ENCODE data around the gene ALG1L2.
"Not testable (repeated sequence)": the region's sequence is repeated elsewhere in the genome, so short reads cannot be mapped to it uniquely, and the experiment has no call there.

The ALG1L2 gene

GRCh38 chr3:130125406-130125805 lies 43.8 kb downstream of the ALG1L2 start:
- ATAC-seq: not testable (repeated sequence)

- not testable (repeated sequence) for ATAC-seq
Observed at GRCh38 chr3:130136337-130136736, 54.7 kb downstream of the ALG1L2 start.

DNA sequence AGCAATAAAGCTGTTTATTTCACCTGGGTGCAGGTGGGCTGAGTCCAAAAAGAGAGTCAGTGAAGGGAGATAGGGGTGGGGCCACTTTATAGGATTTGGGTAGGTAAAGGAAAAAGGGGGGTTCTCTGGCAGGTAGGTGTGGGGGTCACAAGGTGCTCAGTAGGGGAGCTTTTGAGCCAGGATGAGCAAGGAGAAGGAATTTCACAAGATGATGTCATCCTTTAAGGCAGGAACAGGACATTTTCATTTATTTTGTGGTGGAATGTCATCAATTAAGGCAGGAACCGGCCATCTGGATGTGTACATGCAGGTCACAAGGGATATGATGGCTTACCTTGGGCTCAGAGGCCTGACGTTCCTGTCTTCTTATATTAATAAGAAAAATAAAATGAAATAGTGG lies 56.1 kb downstream of the ALG1L2 start:
- ATAC-seq: not testable (repeated sequence)

- ATAC-seq: not testable (repeated sequence)
Observed at GRCh38 chr3:130138992-130139391, 57.4 kb downstream of the ALG1L2 start.

- ATAC-seq: not testable (repeated sequence)
Observed at GRCh38 chr3:130140756-130141155, 59.1 kb downstream of the ALG1L2 start.

GRCh38 chr3:130143648-130144327 lies 62.2 kb downstream of the ALG1L2 start:
- ATAC-seq: not testable (repeated sequence)

DNA sequence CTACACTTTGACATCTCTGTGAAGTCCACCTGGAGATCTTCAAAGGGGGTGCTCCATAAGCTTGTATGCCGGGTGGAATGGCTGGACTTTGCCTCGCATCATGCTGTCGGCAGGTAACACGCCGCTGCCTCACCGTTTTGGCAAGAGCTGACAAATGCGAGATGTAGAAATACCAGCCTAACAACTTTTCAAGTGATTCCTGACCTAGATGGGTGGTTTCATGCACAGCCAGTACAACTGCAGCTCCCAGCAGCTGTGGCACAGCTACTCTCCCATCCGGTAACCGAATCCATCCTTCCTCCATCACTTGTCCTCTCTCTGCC lies 62.7 kb downstream of the ALG1L2 start:
- not testable (repeated sequence) for ATAC-seq

DNA sequence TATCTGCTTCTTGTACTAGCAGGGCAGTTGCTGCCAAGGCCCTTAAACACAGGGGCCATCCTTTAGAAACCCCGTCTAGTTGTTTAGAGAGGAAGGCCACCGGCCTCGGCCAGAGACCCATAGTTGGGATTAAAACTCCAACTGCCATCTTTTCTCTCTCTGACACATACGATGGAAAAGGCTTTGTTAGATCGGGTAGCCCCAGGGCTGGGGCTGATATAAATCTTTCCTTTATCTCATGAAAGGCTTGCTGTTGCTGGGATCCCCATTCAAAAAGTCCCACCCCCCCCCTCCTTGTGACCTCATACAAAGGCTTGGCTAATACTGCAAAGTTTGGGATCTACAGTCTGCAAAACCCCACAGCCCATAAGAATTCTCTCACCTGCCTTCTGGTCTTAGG lies 63.8 kb downstream of the ALG1L2 start:
- ATAC-seq: not testable (repeated sequence)

DNA sequence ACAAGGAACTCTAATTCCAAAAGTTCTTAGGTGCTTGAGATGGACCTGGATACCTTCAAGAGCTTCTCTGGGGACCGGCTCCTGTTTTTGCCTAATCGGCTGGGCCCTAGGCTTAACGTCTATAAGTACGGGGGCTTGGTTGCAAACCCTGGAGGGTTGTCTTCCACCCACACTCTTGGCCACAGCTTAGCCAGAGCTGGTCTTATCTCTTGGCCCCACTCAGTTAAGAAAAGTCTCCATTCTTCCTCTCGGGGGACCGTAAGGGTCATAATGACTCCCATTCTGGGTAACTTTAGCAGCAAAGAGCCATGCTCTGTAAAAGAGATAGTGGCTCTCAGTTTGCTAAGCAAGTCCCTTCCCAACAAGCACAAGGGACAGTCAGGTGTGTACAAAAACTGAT lies 64.8 kb downstream of the ALG1L2 start:
- not testable (repeated sequence) for ATAC-seq

All from activated CD4-positive, CD25-positive, alpha-beta regulatory T cell treated with anti-CD3 and anti-CD28 coated beads, Interleukin-2, amount 50 U/mL, for 24 hours (primary cell).